A549 treated with CpdA at 1 μM for 4 hours (cell line): Measurements from ENCODE around the gene FRY. TPM values are rescaled to one million over a fixed set of nuclear protein-coding genes. Genes with fewer than 3 reads are reported as not detected.

Experiments
- total RNA-seq: library from RNA; stranded (reverse); fragments of 200-300 nt; extraction: Qiagen RNA extraction; gene quantifications from 5 replicates; pipeline ENCODE4 v1.2.3, GENCODE V29; 2022; ENCODE audit warnings: low read depth

Gene FRY
- 0.02 to 0.08 TPM (median 0.03 TPM) in 4 of 5 replicates, not detected in the other for total RNA-seq

GRCh38 chr13:32031025-32031814 lies at the start of gene FRY:
FRY (plus strand) TSS chr13:32031774; CDS start chr13:32031796, 22 bp downstream.

DNA sequence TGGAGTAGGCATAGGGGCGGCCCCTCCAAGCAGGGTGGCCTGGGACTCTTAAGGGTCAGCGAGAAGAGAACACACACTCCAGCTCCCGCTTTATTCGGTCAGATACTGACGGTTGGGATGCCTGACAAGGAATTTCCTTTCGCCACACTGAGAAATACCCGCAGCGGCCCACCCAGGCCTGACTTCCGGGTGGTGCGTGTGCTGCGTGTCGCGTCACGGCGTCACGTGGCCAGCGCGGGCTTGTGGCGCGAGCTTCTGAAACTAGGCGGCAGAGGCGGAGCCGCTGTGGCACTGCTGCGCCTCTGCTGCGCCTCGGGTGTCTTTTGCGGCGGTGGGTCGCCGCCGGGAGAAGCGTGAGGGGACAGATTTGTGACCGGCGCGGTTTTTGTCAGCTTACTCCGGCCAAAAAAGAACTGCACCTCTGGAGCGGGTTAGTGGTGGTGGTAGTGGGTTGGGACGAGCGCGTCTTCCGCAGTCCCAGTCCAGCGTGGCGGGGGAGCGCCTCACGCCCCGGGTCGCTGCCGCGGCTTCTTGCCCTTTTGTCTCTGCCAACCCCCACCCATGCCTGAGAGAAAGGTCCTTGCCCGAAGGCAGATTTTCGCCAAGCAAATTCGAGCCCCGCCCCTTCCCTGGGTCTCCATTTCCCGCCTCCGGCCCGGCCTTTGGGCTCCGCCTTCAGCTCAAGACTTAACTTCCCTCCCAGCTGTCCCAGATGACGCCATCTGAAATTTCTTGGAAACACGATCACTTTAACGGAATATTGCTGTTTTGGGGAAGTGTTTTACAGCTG lies 283.9 kb downstream of the FRY start, which contains the start of the genes BRCA2 and ZAR1L:
Gene BRCA2, plus strand, starts transcription at position 271 of the 790 bp plus-strand sequence. CDS start 953 bp downstream, outside the sequence.
Gene ZAR1L, minus strand, starts transcription at position 126 of the 790 bp plus-strand sequence. CDS start 3,438 bp downstream, outside the sequence.

